GM03348 (cell line): Measurements from ENCODE around the gene FYTTD1.

Source experiments
- DNase-seq: peaks from one replicate; pipeline ENCODE4 v3.0.0; 2012; ENCODE audit warnings: low spot score

Gene FYTTD1

DNA sequence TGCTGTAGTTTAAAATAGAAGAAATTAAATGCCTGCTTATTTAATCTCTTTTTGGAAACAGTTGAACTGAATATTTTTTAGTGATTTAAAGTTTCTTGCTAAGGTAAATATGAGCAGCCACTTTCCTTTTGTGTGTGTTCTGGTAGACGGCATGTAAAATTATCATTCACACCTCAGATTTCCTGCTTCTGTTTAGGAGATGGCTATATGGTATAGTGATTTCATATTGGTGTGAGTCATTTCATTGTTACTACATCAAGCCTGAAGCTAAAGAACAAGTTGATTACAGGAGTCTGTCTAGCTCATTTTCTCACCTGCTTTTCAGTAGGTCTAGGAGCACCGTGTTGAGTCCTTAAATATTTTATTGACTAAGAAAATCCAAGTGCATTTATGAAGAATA is 43.6 kb downstream of the FYTTD1 start:
- DNase-seq: no peak

DNA sequence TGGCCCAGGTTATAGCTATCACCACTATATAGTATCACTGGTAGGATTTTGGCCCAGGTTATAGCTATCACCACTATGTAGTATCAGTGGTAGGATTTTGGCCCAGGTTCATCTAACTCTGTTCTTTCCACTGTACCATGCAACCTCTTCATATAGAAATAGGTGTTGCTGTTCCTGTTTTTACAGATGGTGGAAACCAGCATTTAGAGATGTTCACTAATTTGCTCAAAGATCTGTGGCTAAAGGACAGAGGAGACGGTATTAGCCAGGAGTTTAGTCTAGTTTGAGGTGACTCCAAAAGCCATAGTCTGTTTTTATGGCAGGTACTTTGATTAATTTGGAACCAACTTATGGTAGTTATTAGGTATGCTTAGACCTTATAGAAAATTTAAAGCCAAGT is 44.4 kb downstream of the FYTTD1 start:
- DNase-seq: no peak

DNA sequence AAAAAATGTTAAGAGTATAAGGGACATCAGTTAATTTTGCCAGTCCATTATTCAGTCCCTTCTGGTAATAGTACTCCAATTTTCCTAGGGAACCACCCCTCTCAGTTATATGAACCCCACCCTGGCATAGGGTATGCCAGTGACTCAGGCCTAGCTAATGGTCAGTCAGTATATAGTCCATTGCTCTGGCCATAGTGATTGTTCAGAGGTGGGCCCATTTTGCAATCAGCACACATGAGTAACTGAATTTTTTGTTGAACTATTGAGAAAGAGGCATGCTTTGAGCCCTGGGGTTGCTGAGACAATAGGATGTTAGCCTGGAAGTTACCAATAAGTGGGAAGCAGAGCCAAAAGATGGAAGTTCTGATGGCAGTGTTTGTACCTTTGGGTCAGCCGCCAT is 45.5 kb downstream of the FYTTD1 start:
- peak; percentile 64 for DNase-seq

DNA sequence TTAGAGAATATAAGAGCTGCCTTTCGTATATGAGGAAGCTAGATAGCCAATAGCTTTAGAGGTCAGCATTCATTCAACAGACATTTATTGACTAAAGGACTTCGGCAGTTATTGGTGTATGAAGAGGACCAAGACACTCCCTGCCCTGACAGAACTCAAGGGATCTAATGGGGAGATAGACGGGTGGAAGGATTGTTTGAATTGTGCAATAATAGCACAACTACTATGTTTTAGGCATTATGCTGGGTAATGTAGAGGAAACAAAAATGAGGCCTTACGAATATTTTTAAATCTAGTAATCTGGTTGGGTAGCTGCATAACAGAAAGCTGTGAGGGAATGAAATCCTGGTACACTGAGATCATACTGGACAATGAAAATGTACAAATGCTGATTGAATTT is 46.4 kb downstream of the FYTTD1 start:
- DNase-seq: no peak

DNA sequence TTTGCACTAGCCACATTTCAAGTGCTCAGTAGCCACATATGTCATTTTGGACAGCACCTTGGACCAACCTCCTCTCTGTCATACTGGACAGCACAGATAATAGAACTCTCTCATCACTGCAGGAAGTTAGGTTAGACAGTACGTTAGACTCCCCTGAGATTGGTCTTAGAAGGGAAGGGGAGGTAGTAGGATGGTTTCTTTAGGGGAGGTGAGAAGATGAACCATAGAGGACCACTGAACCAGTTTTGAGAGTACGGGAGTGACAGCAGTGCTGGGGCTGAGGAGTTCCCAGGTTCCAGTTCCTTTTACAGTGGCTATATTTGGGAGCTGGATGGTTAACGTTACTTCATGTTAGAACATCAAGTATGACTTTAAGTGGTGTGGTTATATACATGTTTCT is 49.2 kb downstream of the FYTTD1 start:
- no peak for DNase-seq

DNA sequence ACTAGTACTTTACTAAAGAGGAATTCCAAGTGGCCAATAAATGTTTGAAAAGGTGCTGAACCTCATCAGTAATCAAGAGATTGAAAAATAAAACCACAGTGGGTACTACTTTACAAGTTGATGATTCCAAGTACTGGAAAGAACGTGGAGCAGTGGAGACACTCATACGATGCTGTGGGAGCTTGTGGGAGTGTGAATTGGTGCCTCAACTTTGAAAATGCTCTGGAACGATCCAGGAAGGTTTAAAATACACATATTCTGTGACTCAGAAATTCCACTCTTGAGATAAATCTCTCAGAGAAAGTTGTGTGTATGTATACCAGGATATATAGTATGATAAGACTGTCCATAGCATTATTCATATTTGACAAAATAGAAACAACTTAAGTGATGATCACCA is 50.7 kb downstream of the FYTTD1 start:
- no peak for DNase-seq

DNA sequence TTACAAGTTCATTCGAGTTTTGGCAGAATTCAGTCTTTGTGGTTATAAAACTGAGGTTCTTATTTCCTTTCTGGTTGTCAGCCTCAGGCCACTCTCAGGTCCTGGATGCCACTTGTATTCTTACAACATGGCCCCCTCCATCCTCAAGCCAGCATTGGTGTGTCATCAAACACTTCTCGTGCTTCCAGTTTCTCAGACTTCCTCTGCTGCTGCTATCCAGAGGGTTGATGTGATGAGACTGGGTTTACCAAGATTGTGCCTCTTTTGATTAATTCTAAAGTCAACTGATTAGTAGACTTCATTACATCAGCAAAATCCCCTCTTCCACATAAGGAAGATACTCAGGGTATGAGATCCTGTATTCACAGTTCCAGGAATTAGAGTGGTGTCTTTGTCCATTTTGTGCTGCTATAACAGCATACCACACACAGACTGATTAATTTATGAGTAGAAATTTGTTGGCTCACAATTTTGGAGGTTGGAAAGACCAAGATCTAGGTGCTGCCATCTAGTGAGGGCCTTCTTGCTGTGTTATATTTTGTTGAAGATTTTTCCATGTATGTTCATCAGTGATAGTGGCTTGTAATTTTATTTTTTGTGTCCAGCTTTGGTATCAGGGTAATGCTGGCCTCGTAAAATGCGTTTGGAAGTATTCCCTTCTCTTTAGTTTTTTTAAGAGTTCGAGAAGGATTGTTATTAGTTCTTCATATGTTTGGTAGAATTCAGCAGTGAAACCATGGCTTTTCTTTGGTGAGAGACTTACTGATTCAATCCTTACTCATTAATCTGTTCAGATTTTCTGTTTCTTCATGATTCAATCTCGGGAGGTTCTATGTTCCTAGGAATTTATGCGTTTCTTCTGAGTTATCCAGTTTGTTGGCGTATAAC is 52.5 kb downstream of the FYTTD1 start:
- no peak for DNase-seq

DNA sequence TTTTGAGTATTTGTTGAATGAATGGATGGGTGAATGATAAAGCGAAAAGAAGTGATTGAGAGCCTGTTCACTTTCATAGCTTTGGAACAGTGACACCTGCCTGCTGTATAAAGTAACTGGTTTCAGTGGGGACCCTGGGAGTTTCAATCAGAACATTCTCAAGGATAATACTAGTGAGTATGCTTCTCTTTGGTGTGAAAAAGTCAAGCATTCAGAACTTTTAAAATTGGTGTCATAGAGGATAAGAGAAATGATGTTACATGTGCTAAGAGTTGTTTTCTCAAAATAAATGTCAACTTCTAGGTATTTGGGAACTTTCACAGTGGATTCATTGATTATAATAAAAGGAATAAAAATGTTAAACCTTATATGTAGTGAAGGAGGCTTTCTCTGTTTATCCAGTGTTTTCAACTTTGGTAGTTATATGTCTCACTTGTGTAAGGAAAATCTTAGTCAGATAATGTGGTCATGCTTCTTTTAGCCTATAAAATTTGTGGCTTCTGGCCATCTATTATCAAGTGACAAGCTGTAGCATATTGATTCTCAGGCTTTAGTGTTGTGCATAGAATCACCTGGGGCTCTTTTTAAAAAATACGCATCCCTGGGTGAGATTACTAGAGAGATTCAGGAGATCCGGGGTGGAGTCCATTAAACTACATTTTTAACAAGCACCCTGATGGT is 53.2 kb downstream of the FYTTD1 start:
- DNase-seq: no peak

DNA sequence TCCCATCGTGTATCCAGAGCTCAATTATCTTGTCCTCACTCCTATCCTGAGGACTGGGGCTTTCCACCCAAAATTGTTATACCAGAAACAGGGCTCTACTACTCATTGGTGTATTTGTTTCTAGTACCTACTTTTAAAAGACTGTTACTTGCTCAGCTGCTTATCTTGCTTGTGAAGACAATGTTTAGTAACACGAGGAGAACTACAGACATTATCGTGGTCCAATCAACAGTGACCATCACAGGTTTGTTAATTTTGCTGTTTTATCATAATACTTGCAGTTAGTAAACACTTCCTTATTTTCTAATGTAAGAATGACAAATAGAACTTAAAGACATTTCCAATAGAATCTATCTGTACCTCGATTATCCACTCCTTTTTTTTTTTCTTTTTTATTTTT is 54.8 kb downstream of the FYTTD1 start:
- no peak for DNase-seq

DNA sequence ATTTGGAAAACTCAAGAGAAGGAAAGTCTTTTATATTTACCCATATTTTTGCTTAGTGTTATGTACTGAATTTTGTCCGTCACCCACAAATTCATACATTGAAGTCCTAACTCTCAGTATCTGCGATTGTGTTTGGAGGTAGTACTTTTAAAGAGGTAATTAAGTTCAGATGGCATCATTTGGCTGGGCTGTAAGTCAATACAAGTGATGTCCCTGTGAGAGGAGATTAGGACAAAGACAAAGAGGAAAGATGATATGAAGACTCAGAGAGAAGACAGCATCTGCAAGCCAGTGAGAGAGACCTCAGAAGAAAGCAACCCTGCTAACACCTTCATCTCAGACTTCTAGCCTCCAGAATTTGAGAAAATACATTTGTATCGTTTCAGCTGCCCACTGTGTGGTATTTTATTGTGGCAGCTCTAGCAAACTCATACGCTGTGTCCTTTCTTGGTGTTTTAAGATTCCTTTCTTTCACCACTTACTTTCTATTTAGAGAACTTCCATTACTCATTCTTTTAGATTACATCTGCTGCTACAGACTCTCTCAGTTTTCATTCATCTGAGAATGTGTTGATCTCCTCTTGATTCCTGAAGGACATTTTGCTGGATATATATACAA is 58.4 kb downstream of the FYTTD1 start:
- peak; percentile 39 for DNase-seq

DNA sequence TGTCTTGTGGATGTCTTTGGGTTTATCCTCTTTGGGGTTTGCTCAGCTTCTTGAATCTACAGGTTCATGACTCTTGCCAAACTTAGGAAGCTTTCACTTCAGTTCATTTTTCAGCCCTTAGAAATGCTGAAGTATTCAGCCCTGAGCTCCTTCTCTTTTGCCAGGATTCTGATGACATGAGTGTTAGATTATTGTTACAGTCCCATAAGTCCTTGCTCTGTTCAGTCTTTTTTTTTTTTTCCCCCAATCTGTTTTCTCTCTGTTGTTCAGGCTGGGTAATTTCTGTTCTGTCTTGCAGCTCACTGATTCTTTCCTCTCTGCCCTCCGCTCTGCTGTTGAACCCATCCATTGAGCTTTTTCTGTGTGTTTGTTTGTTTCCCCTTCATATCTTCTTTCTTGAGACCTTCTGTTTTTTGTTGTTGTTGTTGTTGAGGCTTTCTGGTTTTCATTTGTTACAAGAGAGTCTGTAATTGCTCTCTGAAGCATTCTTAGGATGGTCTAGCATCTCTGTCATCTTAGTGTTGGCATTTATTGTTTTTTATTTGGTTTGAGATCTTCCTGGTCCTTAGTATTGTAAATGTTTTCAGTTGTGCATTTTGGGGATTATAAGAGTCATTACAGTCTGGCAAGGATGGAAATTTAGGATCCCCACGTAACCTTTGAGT is 59.8 kb downstream of the FYTTD1 start:
- DNase-seq: peak; percentile 72

DNA sequence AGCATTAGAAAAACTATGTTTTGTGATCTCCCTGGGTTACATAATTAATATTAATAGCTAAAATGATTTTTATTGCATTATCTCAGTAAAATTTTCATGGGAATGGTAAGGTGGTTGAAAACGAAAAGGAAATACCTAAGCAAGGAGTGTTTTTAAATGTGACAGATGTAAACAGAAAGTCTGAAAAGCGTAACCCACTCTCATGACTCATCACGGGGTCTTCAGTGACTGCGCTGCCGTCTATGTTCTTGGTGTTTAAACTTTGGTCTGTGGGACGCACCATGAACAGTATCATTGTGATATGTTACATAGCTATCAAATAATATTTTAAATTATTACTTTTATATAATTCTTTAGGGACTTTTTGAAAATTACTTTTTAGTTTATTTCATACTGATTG is 61.2 kb downstream of the FYTTD1 start:
- DNase-seq: no peak

DNA sequence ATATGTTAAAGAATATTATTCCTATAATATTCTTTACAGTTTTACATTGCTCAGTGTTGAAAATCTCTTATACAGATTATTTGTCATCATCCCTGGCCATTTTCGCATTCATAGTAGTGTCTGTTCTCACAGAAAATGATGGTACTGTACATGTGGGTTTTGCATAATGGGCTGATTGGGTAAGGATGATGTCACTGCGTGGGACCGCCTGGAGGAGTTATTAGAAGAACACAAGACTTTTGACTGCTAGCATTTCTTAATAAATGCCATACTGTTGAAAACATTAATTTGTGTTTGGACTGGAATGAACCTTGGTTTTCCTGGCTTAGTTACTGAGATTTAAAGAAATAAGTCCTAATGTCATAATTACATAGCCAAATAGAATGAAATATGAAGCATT is 61.7 kb downstream of the FYTTD1 start:
- DNase-seq: peak; percentile 80

DNA sequence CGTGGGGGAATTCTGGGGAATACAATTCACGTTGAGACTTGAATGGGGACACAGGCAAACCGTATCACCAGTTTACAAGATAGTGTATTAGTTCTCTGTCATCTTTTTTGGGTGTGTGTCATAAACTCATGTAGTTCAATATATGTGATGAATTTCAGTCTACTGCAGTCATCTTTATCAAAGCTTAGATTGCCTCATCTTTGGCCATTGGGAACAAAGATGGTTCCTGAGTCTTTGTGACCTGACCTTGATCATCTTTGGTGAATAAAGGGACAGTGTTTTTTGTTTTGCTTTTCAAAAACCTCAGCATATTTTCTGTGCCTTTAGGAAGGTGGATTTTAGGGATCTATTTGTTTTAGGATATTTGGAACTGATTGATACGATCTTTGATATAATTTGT is 64.7 kb downstream of the FYTTD1 start:
- DNase-seq: no peak

DNA sequence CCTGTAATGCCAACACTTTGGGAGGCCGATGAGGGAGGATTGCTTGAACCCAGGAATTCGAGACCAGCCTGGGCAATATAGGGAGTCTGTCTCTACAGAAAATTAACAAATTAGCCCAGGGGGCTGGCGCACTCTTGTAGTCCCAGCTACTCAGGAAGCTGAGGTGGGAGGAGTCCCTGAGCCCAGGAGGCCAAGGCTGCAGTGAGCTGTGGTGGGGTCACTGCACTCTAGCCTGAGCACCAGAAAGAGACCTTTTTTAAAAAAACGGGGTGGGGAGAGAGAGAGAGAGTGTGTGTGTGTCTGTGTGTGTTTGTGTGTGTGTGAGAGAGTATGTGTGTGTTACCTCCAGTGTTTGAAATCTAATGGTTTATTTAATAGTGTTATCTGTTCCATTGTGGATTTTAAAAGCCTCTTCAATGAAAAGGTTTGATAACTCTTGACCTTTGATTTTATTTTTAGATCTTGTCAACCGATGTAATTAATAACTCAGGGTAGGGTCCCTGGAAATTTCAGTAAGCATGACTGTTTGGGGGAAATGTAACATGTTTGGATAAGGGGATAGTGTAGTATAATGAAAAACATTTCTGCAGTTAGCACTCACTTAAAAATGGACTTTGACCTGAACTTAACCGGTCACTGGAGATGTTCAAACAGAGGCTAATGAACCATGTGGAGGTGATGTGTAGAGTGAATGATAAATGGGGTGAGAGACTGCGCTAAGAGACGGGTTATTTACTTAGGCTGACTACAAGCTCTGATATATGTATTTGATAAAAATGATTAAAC is 71.1 kb downstream of the FYTTD1 start:
- DNase-seq: no peak

DNA sequence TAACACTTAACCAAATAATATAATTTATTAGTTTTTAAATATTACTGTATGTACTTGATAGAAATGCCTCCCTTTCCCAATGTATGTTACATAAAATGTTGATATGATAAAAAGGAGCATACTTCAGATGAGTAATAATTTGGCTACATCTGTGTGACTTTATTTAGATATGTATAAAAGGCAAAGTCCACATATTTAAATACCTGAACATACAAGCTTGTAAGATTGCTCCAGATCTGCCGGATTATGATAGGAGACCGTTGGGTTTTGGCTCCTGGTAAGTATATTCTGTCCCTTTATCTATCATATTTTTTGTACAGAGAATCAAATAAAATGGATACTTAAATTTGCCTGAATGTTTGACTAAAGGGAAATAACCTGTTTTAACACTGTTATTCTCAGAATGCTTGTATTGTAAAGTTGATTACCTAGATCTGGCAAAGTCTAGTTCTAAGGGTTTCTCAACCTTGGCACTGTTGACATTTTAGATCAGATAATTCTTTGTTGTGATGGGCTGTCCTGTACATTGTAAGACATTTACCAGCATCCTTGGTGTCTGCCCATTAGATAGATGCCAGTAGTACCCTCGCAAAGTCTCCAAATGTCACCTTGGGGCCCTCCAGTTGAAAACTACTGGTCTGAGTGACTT is 79.8 kb downstream of the FYTTD1 start:
- DNase-seq: no peak

DNA sequence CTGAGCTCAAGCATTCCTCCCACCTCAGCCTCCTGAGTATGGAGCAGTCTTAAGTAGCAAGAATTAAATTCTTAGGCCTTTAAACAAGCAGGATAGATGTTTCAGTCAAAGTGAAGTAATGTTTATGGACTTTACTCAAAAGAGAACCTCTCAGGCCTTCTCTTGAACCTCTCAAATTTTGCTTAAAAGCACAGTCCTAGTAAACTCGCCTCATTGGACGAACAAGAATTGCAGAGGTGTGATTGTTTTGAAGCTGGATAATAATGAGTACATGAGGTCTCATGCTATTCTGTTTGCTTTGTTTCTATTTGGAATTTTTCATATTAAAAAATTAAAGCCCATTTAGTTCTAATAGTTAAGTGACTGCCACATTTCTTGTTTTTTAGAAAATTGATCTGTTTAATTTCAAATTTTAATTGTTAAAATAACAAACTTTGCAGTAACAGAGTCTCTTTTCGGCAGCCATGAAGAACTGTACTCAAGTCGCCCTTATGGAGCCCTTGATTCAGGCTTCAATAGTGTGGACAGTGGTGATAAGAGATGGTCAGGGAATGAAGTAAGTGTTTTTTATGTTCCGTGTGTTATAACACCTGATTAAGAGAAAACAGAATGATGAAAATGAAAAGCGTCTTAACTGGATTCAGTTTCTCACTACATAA is 80.8 kb downstream of the FYTTD1 start:
- DNase-seq: no peak

DNA sequence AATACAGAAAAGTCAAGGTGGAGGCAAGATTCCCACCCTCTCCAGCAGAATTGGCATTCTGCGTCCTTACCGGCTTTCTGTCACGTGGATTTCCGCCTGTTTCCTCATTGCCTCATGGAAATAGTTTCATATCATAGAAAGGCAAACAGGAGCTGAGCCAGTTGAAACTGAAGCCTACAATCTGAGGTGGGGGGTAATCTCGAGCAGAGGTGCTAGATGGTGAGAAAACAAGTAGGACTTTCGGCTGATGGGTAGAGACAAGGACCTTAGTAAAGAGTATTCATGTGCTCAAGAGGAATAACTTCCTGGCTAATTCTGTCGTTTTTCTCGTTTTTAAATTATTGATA is 81.3 kb downstream of the FYTTD1 start:
- no peak for DNase-seq

DNA sequence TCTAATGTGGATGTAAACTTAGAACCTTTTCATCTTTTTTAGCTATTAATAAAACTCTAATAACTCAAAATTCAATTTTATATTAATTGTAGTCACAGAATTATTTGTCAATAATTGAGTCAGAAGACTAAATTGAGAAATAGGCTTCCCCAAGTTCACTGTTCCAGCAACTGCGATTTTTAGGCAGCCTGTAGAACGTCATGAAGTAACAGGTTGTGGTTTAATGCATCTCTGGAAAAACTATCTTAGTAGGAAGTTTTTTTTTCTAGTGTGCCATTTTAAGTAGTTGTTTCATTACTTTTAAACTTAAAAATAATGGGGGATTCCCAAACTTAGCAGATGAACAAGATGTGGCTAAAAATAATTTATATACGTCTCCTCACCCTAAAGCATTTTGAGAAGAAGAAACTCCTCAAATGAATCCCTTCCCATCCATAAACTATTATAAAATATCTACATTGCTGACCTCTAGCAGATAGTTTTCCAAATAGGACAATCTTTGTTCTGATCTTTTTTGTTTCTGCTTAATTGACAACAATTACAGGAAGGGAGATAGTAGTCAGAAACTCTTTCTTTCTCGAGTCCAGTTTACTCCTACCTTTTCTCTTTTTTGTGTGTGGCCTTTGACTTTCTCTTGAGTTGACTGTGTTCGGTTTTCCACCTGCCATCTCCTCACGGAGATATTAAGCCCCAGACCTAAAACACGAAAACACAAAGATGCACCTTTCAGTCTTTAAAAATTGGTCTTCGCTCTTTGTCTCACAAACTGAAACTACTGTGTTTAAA is 84.4 kb downstream of the FYTTD1 start:
- no peak for DNase-seq

DNA sequence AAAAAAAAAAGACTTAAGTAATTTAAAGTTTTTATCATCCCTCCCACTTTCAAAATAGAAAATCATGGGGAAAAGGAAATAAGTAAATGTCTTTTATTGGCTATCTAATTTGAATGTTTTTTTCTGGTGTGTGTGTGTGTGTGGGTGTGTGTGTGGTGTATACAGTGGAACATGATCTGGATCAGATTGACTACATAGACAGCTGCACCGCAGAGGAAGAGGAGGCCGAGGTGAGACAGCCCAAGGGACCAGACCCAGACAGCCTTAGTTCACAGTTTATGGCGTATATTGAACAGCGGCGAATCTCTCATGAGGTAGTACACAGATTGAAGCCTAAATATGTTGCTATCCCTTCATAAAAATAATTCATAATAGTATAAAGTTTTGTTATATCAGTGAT is 85.8 kb downstream of the FYTTD1 start:
- DNase-seq: no peak
